H1 (cell line): ENCODE measurements around the gene C1S. TPM values are rescaled to one million over a fixed set of nuclear protein-coding genes. Genes with fewer than 3 reads are reported as not detected.

Source experiments
- CTCF ChIA-PET: fragments of 300-600 bp; sonication (Branson Sonifier 250); formaldehyde crosslinking; loops from one replicate; lab custom pipeline; 2021; ENCODE audit not compliant: partially characterized antibody; lab: Charles Lee
- POLR2A ChIA-PET: fragments of 300-600 bp; sonication (Branson Sonifier 250); formaldehyde crosslinking; loops from one replicate; lab custom pipeline; 2021; ENCODE audit warnings: inconsistent platforms; ENCODE audit not compliant: partially characterized antibody; lab: Charles Lee
- DNase-seq, 2 experiments: peaks; one replicate each; pipeline versions ENCODE4 v3.0.0 to v3.0.0-alpha.2; 2010 to 2022; ENCODE audit warnings: low spot score in 2 of 2, low read depth in 1 of 2, mixed read lengths in 1 of 2
- FAIRE-seq: peaks from 2 replicates; lab custom pipeline; 2011; peaks lifted over from hg19 to GRCh38; lab: Jason Lieb, UNC
- H2AFZ ChIP-seq: 2 replicates; pipeline ENCODE4 v1.8.1; 2012; ENCODE audit warnings: low read length, inconsistent platforms
- H2AK5ac ChIP-seq: 2 replicates; pipeline ENCODE4 v1.6.1; 2013; ENCODE audit warnings: low read depth, low read length
- H2BK120ac ChIP-seq: replicated peaks from 2 replicates; pipeline ENCODE3; 2013; ENCODE audit warnings: low read depth, low read length, inconsistent platforms
- H2BK12ac ChIP-seq: 2 replicates; pipeline ENCODE4 v1.6.1; 2013; ENCODE audit warnings: low read depth, low read length
- H2BK15ac ChIP-seq: 2 replicates; pipeline ENCODE4 v1.6.1; 2013; ENCODE audit warnings: low read length
- H2BK20ac ChIP-seq: 2 replicates; pipeline ENCODE4 v1.6.1; 2013; ENCODE audit warnings: low read length
- H2BK5ac ChIP-seq: 2 replicates; pipeline ENCODE4 v1.6.1; 2013; ENCODE audit warnings: low read depth, low read length
- H3K14ac ChIP-seq: 2 replicates; pipeline ENCODE4 v1.6.1; 2013; ENCODE audit warnings: inconsistent platforms; ENCODE audit not compliant: insufficient read length
- H3K18ac ChIP-seq: 2 replicates; pipeline ENCODE4 v1.6.1; 2013; ENCODE audit warnings: low read length; ENCODE audit errors: extremely low read depth
- H3K23ac ChIP-seq: 2 replicates; pipeline ENCODE4 v1.6.1; 2013; ENCODE audit warnings: inconsistent platforms; ENCODE audit not compliant: insufficient read length
- H3K23me2 ChIP-seq: 2 replicates; pipeline ENCODE4 v1.6.1; 2013; ENCODE audit warnings: low read depth, low read length
- H3K27ac ChIP-seq: 2 replicates; pipeline ENCODE4 v1.6.1; 2011; ENCODE audit warnings: low read depth, low read length, inconsistent platforms
- H3K27me3 ChIP-seq, 4 experiments: replicated peaks in 1 of 4; 1 replicate in 1 of 4; 2 replicates in 3 of 4; pipeline versions ENCODE4 v1.6.1 to v1.8.1; 2011 to 2013; ENCODE audit warnings: low read length in 3 of 4, mild to moderate bottlenecking in 3 of 4, inconsistent platforms in 2 of 4, mixed read lengths in 2 of 4, moderate library complexity in 1 of 4; ENCODE audit not compliant: control insufficient read depth in 3 of 4, insufficient read depth in 3 of 4; ENCODE audit errors: extremely low read depth in 1 of 4
- H3K36me3 ChIP-seq, 4 experiments: 2 replicates each; pipeline versions ENCODE4 v1.6.1 to v1.8.1; 2011 to 2013; ENCODE audit warnings: mild to moderate bottlenecking in 4 of 4, low read length in 3 of 4, moderate library complexity in 2 of 4, control low read depth in 1 of 4, inconsistent platforms in 1 of 4; ENCODE audit not compliant: insufficient read depth in 4 of 4, control insufficient read depth in 2 of 4
- H3K4ac ChIP-seq: replicated peaks from 2 replicates; pipeline ENCODE3; 2013; ENCODE audit warnings: low read length, low read depth, mixed read lengths, inconsistent platforms; ENCODE audit not compliant: insufficient read length
- H3K4me1 ChIP-seq, 4 experiments: replicated peaks in 1 of 4; 1 replicate in 1 of 4; 2 replicates in 3 of 4; pipeline versions ENCODE4 v1.6.1 to v1.8.1; 2011 to 2013; ENCODE audit warnings: low read length in 3 of 4, inconsistent platforms in 2 of 4, mixed read lengths in 1 of 4; ENCODE audit not compliant: insufficient read depth in 4 of 4, control insufficient read depth in 3 of 4
- H3K4me2 ChIP-seq, 2 experiments: 2 replicates each; pipeline versions ENCODE4 v1.6.1 to v1.8.1; 2011 to 2013; ENCODE audit warnings: low read depth in 2 of 2, low read length in 2 of 2, control low read depth in 1 of 2, inconsistent platforms in 1 of 2, mild to moderate bottlenecking in 1 of 2; ENCODE audit not compliant: insufficient read depth in 1 of 2
- H3K4me3 ChIP-seq, 4 experiments: fragments of 200-600, 300-600 bp in 1 of 4; sonication (generic), shearing (Covaris generic), sonication (Bioruptor Twin) in 1 of 4; 2 replicates each; pipeline versions ENCODE4 v1.5.1 to v1.8.1; 2011 to 2016; ENCODE audit warnings: low read length in 4 of 4, low read depth in 3 of 4, control low read depth in 2 of 4, inconsistent platforms in 2 of 4, mild to moderate bottlenecking in 2 of 4, mixed read lengths in 1 of 4, moderate library complexity in 1 of 4; ENCODE audit not compliant: insufficient read depth in 2 of 4; ENCODE audit errors: extremely low read depth in 1 of 4
- H3K56ac ChIP-seq: replicated peaks from 2 replicates; pipeline ENCODE3; 2013; ENCODE audit warnings: low read depth, mild to moderate bottlenecking, mixed read lengths, low read length, inconsistent platforms; ENCODE audit not compliant: insufficient read length
- H3K79me1 ChIP-seq: 2 replicates; pipeline ENCODE4 v1.6.1; 2013; ENCODE audit warnings: low read depth, low read length, control low read depth
- H3K79me2 ChIP-seq, 2 experiments: 2 replicates each; pipeline versions ENCODE4 v1.6.1 to v1.8.1; 2012 to 2013; ENCODE audit warnings: low read length in 2 of 2, mild to moderate bottlenecking in 2 of 2, inconsistent platforms in 1 of 2; ENCODE audit not compliant: insufficient read depth in 2 of 2, control insufficient read depth in 1 of 2
- H3K9ac ChIP-seq, 4 experiments: replicated peaks in 1 of 4; 1 replicate in 1 of 4; 2 replicates in 3 of 4; pipeline versions ENCODE4 v1.6.1 to v1.8.1; 2011 to 2013; ENCODE audit warnings: low read depth in 3 of 4, low read length in 3 of 4, control low read depth in 2 of 4, mild to moderate bottlenecking in 2 of 4, moderate library complexity in 2 of 4, inconsistent platforms in 1 of 4; ENCODE audit errors: extremely low read depth in 1 of 4
- H3K9me3 ChIP-seq, 2 experiments: 2 replicates each; pipeline versions ENCODE4 v1.6.1 to v1.8.1; 2012 to 2013; ENCODE audit warnings: mild to moderate bottlenecking in 2 of 2, moderate library complexity in 2 of 2, control low read depth in 1 of 2, inconsistent platforms in 1 of 2, low read depth in 1 of 2, low read length in 1 of 2, mixed read lengths in 1 of 2; ENCODE audit not compliant: insufficient read depth in 2 of 2
- H4K20me1 ChIP-seq, 2 experiments: replicated peaks in 1 of 2; 2 replicates each; pipeline versions ENCODE3 to v1.8.1; 2011 to 2013; ENCODE audit warnings: inconsistent platforms in 2 of 2, low read length in 2 of 2, mild to moderate bottlenecking in 1 of 2; ENCODE audit not compliant: insufficient read depth in 2 of 2, control insufficient read depth in 1 of 2
- H4K5ac ChIP-seq: 2 replicates; pipeline ENCODE4 v1.6.1; 2013; ENCODE audit warnings: low read length, low read depth, mixed read lengths, inconsistent platforms; ENCODE audit not compliant: insufficient read length
- H4K8ac ChIP-seq: 2 replicates; pipeline ENCODE4 v1.8.0; 2013; ENCODE audit warnings: mild to moderate bottlenecking, moderate library complexity, low read length, inconsistent platforms; ENCODE audit not compliant: insufficient read depth; ENCODE audit errors: extremely low read depth
- H4K91ac ChIP-seq: replicated peaks from 2 replicates; pipeline ENCODE3; 2013; ENCODE audit warnings: low read length, mixed read lengths, inconsistent platforms; ENCODE audit not compliant: insufficient read length
- ASH2L ChIP-seq: fragments of 200-600, 300-600 bp; sonication (generic); IDR thresholded peaks from one replicate; pipeline ENCODE4 v1.7.1; 2017; ENCODE audit warnings: low read length
- CBX8 ChIP-seq: fragments of 300-800, 300-1000 bp; sonication (generic); IDR thresholded peaks from 2 replicates; pipeline ENCODE4 v1.7.1; 2016; ENCODE audit warnings: low read depth, low read length, borderline replicate concordance
- EGR1 ChIP-seq: IDR thresholded peaks from 2 replicates; pipeline ENCODE4 v1.6.1; 2011; ENCODE audit warnings: low read depth, low read length, borderline replicate concordance
- FOSL1 ChIP-seq: IDR thresholded peaks from 2 replicates; pipeline ENCODE4 v1.6.1; 2011; ENCODE audit warnings: mild to moderate bottlenecking, low read depth, low read length, moderate library complexity; ENCODE audit not compliant: insufficient read depth
- HDAC2 ChIP-seq, 2 experiments: fragments of 300-600 bp in 1 of 2; sonication (generic) in 1 of 2; IDR thresholded peaks; 2 replicates each; pipeline ENCODE4 v1.6.1; 2011 to 2012; ENCODE audit warnings: low read depth in 2 of 2, low read length in 2 of 2, mild to moderate bottlenecking in 2 of 2, moderate library complexity in 2 of 2, borderline replicate concordance in 1 of 2, inconsistent platforms in 1 of 2
- JUN ChIP-seq: IDR thresholded peaks from 2 replicates; pipeline ENCODE4 v1.6.1; 2011; ENCODE audit warnings: low read depth, mild to moderate bottlenecking, improper control_type of control experiment, low read length
- KDM5A ChIP-seq: fragments of 200-600 bp; IDR thresholded peaks from 2 replicates; pipeline ENCODE4 v1.7.1; 2012; ENCODE audit warnings: mild to moderate bottlenecking, low read length, inconsistent platforms, mixed read lengths
- NRF1 ChIP-seq: IDR thresholded peaks from 2 replicates; pipeline ENCODE4 v1.6.1; 2011; ENCODE audit warnings: mild to moderate bottlenecking, low read depth, low read length, improper control_type of control experiment
- SAP30 ChIP-seq: fragments of 300-600 bp; sonication (generic); IDR thresholded peaks from 2 replicates; pipeline ENCODE4 v1.7.1; 2012; ENCODE audit warnings: low read length, moderate library complexity, mild to moderate bottlenecking, inconsistent platforms; ENCODE audit not compliant: insufficient read depth, insufficient replicate concordance
- SIN3A ChIP-seq, 2 experiments: IDR thresholded peaks in 1 of 2; conservative IDR thresholded peaks in 1 of 2; 2 replicates each; pipeline ENCODE4 v1.6.1; 2011 to 2012; ENCODE audit warnings: low read length in 2 of 2, improper control_type of control experiment in 1 of 2, low read depth in 1 of 2, mild to moderate bottlenecking in 1 of 2
- SRF ChIP-seq: IDR thresholded peaks from 2 replicates; pipeline ENCODE4 v1.6.1; 2011; ENCODE audit warnings: mild to moderate bottlenecking, low read depth, low read length, moderate library complexity
- WGBS, 2 experiments: shearing (Covaris generic) in 1 of 2; methylation state at CpG; one replicate each; pipeline versions ENCODE4 v1.1.6 to v1.1.7; 2013 to 2015; ENCODE audit warnings: low lambda C conversion rate in 2 of 2, mixed read lengths in 2 of 2, inconsistent platforms in 1 of 2, low coverage in 1 of 2, missing lambda C conversion rate in 1 of 2; ENCODE audit not compliant: insufficient replicate concordance in 2 of 2, insufficient coverage in 1 of 2, insufficient read length in 1 of 2; ENCODE audit errors: extremely low coverage in 1 of 2, missing lambda C conversion rate in 1 of 2; 5-methylcytosine and 5-hydroxymethylcytosine counted together
- polyA plus RNA-seq, 7 experiments: library from polyadenylated mRNA; depleted of rRNA in 3 of 7; stranded (reverse) in 5 of 7; unstranded in 2 of 7; fragments of >200 nt in 5 of 7; fragments of 200-250 nt in 2 of 7; gene quantifications; 1 replicate in 5 of 7; 2 replicates in 1 of 7; 4 replicates in 1 of 7; pipeline versions ENCODE4 v1.2.1 to v1.2.3, GENCODE V29; 2011 to 2013; ENCODE audit warnings: missing spikeins in 2 of 7, mixed read lengths in 2 of 7
- total RNA-seq: library from RNA; stranded (reverse); fragmentation: NEBNext Ultra II Directional; extraction: Animal tissue kit (Norgen Biotek cat#: 25700); gene quantifications from 2 replicates; pipeline ENCODE4 v1.2.1, GENCODE V29; 2021
- TF ChIP-seq, protein P1 (sequence below): IDR thresholded peaks from 2 replicates; pipeline ENCODE4 v1.6.1; 2012; ENCODE audit warnings: low read length, inconsistent platforms

Gene C1S
- total and polyA plus RNA-seq, 2 of the 8 experiments (the other 6 are each of a cell fraction or from before 2014, with no cell fraction given), result 4.4 to 7.3 TPM

DNA sequence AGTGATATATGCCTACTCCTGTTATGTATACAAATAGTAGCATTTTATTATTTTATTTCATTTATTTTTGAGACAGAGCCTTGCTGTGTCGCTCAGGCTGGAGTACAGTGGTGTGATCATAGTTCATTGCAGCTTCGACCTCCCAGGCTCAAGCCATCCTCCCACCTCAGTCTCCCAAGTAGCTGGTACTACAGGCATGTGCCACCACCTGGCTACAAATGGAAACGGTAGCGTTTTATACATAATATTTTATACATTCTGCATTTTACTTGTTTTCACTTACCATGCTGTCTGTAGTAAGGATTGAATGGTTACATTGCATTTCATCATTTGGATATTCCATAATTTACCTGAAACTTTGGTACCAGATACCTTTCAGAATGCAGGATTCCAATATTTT, 17.6 kb downstream of the C1S start:
- FAIRE-seq, result no peak
- TF ChIP-seq NRF1, result no peak
- TF ChIP-seq JUN, result no peak
- no peak for TF ChIP-seq ASH2L
- no peak for TF ChIP-seq SIN3A (conservative IDR thresholded peaks at IDR 0.05 in 1 of 2, IDR thresholded peaks at IDR 0.05 in 1 of 2; ENCODE audit: low read depth in 1 of 2, low read length in 2 of 2)
- no peak for TF ChIP-seq KDM5A
- no peak for TF ChIP-seq SRF
- no peak for TF ChIP-seq FOSL1
- TF ChIP-seq HDAC2 (IDR thresholded peaks at IDR 0.05; ENCODE audit: borderline replicate concordance in 1 of 2, low read depth in 2 of 2, low read length in 2 of 2), result no peak
- no peak for TF ChIP-seq SAP30
- no peak for TF ChIP-seq CBX8
- TF ChIP-seq EGR1, result no peak
- TF ChIP-seq, protein P1, sequence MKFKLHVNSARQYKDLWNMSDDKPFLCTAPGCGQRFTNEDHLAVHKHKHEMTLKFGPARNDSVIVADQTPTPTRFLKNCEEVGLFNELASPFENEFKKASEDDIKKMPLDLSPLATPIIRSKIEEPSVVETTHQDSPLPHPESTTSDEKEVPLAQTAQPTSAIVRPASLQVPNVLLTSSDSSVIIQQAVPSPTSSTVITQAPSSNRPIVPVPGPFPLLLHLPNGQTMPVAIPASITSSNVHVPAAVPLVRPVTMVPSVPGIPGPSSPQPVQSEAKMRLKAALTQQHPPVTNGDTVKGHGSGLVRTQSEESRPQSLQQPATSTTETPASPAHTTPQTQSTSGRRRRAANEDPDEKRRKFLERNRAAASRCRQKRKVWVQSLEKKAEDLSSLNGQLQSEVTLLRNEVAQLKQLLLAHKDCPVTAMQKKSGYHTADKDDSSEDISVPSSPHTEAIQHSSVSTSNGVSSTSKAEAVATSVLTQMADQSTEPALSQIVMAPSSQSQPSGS, result no peak

More for the DNA sequence above, 17.6 kb downstream of the C1S start:
- no peaks in the 10 kb centered on the region for H3K4me1 ChIP-seq
- no peak overlapping the region for H2AK5ac ChIP-seq
- no peaks in the 10 kb centered on the region for H3K79me1 ChIP-seq
- H3K9me3 ChIP-seq, result peaks cover 0 to 1% of the 10 kb centered on the region in 2 experiments; a peak in 1 of 4 replicates
- no peak overlapping the region for H2BK5ac ChIP-seq
- no peak overlapping the region for H3K14ac ChIP-seq
- no peak overlapping the region for H3K23ac ChIP-seq
- H2BK20ac ChIP-seq, result no peak overlapping the region
- no peak overlapping the region for H3K4me3 ChIP-seq
- H3K36me3 ChIP-seq, result peaks cover 0 to 2% (median 0%) of the 10 kb centered on the region in 4 experiments; a peak in 1 of 8 replicates
- DNase-seq, result no peak
- H2AFZ ChIP-seq, result no peak overlapping the region
- WGBS, 2 experiments, result 83% methylated on average over 4 of the region's 4 CpGs; no CpG with 5 or more reads in 1 of the 2 experiments
- no peak overlapping the region for H4K5ac ChIP-seq
- ChIA-PET CTCF (interaction anchor here (1.5 to 2.1 kb wide), 2 partner anchors 10 to 24 kb away, joined by 4 to 7 read pairs; no protein-coding TSS in a partner anchor), POLR2A (no interaction called here)
- H3K27me3 ChIP-seq, result no peaks in the 10 kb centered on the region
- no peak overlapping the region for H2BK12ac ChIP-seq
- H4K8ac ChIP-seq, result no peak overlapping the region
- H2BK120ac ChIP-seq, result no peak overlapping the region
- no peak overlapping the region for H4K91ac ChIP-seq
- H3K9ac ChIP-seq, result no peak overlapping the region
- peaks cover 2% of the 10 kb centered on the region; the same call in 1 of the 2 replicates for H3K23me2 ChIP-seq
- H3K4ac ChIP-seq, result no peak overlapping the region
- H2BK15ac ChIP-seq, result no peak overlapping the region
- H3K56ac ChIP-seq, result no peak overlapping the region
- H3K18ac ChIP-seq, result no peak overlapping the region
- peaks cover 0 to 2% of the 10 kb centered on the region in 2 experiments for H4K20me1 ChIP-seq
- no peak overlapping the region for H3K4me2 ChIP-seq
- no peaks in the 10 kb centered on the region for H3K79me2 ChIP-seq
- no peak overlapping the region for H3K27ac ChIP-seq
